Measurements from ENCODE around the gene C1orf87. TPM values are rescaled to one million over a fixed set of nuclear protein-coding genes. Genes with fewer than 3 reads are reported as not detected.

C1orf87 gene
- total RNA-seq, 1 donor from 2014 or later: not detected

DNA sequence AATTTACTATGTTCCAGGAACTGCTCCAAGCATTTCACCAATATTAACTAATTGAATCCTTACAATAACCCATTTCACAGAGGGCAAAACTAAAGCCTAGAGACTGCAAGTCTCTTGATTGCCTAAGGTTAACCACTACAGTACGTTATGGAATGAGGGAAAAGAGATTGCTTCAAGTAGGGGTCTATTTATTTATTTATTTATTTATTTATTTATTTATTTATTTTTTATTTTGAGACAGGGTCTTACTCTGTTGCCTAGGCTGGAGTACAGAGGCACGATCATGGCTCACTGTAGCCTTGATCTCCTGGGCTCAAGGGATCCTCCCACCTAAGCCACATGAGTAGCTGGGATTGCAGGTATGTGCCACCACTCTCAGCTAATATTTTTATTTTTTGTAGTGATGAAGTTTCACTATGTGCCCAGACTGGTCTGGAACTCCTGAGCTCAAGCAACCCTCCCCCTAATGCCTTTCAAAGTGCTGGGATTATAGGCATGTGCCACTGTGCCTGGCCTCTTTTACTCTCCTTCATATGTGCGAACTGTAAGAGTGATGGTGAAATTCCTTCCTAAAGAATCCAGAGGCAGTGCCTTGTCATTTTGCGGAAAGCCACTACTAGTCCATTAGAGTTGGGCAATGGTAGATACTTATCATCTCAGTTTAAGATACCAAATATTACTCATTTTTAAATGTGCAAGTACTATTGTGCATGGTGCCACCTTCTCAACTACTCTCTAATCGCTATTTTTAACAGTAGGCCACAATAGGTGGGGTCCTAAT lies 81.3 kb downstream of the C1orf87 start:
- Mint-ChIP-seq H3K9me3 (no peaks in the 10 kb centered on the region), H3K27me3 (peaks cover 10% of the 10 kb centered on the region), H3K4me3 (no peak overlapping the region), H3K36me3 (ENCODE audit: low read depth) (no peaks in the 10 kb centered on the region), H3K27ac (no peak overlapping the region), H3K4me1 (no peaks in the 10 kb centered on the region)
- POLR2A ChIA-PET: no interaction called here
- TF ChIP-seq, protein P1, sequence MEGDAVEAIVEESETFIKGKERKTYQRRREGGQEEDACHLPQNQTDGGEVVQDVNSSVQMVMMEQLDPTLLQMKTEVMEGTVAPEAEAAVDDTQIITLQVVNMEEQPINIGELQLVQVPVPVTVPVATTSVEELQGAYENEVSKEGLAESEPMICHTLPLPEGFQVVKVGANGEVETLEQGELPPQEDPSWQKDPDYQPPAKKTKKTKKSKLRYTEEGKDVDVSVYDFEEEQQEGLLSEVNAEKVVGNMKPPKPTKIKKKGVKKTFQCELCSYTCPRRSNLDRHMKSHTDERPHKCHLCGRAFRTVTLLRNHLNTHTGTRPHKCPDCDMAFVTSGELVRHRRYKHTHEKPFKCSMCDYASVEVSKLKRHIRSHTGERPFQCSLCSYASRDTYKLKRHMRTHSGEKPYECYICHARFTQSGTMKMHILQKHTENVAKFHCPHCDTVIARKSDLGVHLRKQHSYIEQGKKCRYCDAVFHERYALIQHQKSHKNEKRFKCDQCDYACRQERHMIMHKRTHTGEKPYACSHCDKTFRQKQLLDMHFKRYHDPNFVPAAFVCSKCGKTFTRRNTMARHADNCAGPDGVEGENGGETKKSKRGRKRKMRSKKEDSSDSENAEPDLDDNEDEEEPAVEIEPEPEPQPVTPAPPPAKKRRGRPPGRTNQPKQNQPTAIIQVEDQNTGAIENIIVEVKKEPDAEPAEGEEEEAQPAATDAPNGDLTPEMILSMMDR (IDR thresholded peaks at IDR 0.05): no peak
- DNase-seq: no peak
- no peak for ATAC-seq (ENCODE audit: low read depth)
- CTCF ChIA-PET: no interaction called here
- intact Hi-C loops (cut with micrococcal nuclease): no loop called here

DNA sequence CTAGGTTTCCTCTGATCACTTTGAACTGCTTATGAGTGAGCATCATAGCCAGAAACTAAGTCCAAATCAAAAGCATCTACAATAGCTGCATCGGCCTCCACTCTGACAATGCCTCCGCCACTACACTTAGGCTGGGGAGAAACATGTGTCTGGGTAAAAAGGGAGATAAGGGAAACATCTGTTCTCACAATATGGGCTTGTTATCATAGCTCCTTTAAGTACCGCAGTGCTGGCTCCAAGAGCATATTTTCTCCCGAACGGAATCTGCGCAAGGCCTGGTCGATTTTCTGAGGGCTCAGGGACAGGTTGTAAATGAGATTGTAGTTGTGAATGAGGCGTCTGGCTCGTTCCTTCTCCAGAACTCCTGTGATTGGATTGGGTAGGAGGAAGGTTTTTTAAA lies 83.1 kb downstream of the C1orf87 start:
- TF ChIP-seq, protein P1 (IDR thresholded peaks at IDR 0.05): no peak
- intact Hi-C loops (cut with micrococcal nuclease): no loop called here
- Mint-ChIP-seq H3K4me3 (no peak overlapping the region), H3K9me3 (no peaks in the 10 kb centered on the region), H3K27ac (no peak overlapping the region), H3K27me3 (peaks cover 5% of the 10 kb centered on the region), H3K36me3 (ENCODE audit: low read depth) (no peaks in the 10 kb centered on the region), H3K4me1 (no peaks in the 10 kb centered on the region)
- DNase-seq: no peak
- ATAC-seq (ENCODE audit: low read depth): no peak
- CTCF ChIA-PET: interaction anchor here (0.9 kb wide), 1 partner anchor 19 kb away, joined by 3 read pairs; no protein-coding TSS in a partner anchor
- POLR2A ChIA-PET: no interaction called here

DNA sequence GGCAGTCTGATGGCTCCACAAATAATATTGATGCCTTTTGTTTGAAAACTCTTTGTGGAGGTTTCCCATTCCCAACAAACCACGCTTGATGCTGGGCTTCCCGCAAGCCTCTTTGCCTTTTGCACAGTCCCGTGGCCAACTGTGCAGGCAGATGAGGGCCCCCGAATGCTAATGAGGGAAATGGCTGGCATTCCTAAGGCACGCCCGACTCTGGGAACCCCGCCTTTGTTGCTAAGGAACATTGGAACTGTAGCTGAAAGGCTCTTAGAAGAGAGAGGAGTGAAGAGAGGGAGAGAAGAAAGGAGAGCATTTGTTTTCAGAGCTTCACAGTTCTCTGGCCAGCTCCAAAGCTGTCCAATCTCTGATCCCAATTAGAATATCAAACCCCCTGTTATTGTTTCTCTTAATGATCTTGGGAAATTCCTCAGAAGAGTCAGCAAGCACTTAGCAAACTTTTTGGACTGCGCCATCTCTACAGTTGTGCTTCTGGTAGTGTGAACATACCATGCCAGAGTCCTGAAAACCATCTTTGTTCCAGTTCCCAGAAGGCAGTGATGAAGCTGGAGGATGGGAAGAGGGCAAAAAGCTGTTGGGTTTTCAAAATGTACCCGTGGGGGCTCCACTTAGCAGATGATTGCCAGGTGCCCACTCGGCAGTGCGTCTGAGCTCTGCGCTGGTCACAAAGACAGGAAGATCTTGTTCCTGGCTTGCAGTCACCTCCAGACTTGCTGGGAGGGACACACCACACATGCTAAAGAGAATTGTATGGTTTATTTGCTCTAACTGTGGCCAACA lies 86.9 kb downstream of the C1orf87 start:
- Mint-ChIP-seq H3K27me3 (peaks cover 2% of the 10 kb centered on the region), H3K9me3 (no peaks in the 10 kb centered on the region), H3K4me1 (no peaks in the 10 kb centered on the region), H3K27ac (no peak overlapping the region), H3K36me3 (ENCODE audit: low read depth) (no peaks in the 10 kb centered on the region), H3K4me3 (no peak overlapping the region)
- CTCF ChIA-PET: interaction anchor here (2.1 kb wide), 1 partner anchor 10 kb away, joined by 8 read pairs; no protein-coding TSS in a partner anchor
- intact Hi-C loops (cut with micrococcal nuclease): no loop called here
- no peak for DNase-seq
- POLR2A ChIA-PET: no interaction called here
- TF ChIP-seq, protein P1 (IDR thresholded peaks at IDR 0.05): no peak
- no peak for ATAC-seq (ENCODE audit: low read depth)

DNA sequence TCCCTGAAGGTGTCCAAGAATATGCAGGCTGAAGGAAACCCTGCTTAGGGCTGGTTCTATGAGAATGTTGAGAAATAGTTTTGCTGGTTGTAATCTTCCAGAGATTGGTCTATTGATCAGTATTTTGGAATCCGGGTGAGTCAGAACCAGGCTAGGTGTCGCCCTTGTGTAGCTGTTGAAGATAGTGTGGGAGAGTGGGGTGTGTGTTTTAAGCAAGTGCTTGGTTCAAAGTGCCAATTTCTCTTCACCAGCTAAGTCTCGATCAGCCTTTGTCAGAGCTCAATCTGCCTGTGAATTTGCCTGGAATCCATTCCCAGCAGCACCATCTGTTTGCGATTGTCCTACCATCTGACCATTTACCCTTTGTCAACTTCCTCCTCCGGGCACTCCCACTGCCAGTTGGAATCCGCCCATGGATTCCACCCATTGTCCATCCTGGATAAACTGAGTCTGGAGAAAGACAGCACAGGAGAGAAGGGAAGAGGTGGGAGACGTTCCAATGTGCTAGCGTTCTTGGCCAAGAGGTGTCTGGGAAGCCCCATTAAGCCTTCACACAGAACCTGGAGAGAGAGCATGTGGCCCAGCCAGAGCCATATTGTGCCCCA lies 87.6 kb downstream of the C1orf87 start:
- Mint-ChIP-seq H3K9me3 (no peaks in the 10 kb centered on the region), H3K27me3 (peaks cover 2% of the 10 kb centered on the region), H3K4me1 (no peaks in the 10 kb centered on the region), H3K4me3 (no peak overlapping the region), H3K27ac (no peak overlapping the region), H3K36me3 (ENCODE audit: low read depth) (no peaks in the 10 kb centered on the region)
- DNase-seq: no peak
- ChIA-PET CTCF (interaction anchor here (2.1 kb wide), 1 partner anchor 9 kb away, joined by 8 read pairs; no protein-coding TSS in a partner anchor), POLR2A (no interaction called here)
- intact Hi-C loops (cut with micrococcal nuclease): no loop called here
- TF ChIP-seq, protein P1 (IDR thresholded peaks at IDR 0.05): no peak
- no peak for ATAC-seq (ENCODE audit: low read depth)

DNA sequence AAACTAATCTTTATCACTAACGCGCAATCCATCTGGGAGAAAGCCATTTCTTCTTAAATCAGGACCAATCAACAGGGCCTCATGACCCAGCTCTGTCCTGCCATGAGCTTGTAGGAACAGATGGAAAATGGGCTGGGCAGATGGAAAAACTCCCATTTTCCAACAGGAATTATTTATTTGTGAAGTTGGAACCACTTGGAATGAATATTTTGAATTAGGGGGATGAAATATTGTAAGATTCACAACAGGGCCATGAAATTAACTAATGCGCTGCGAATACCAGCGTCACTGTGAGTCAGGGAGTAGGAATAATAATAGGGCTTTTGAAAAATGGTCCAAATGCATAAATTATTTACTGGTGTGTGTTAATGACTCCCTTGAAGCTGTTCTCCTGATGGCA lies 93.9 kb downstream of the C1orf87 start:
- H3K36me3 Mint-ChIP-seq (ENCODE audit: low read depth): no peaks in the 10 kb centered on the region
- CTCF ChIA-PET: interaction anchor here (1.1 kb wide), 1 partner anchor 8 kb away, joined by 3 read pairs; no protein-coding TSS in a partner anchor
- TF ChIP-seq, protein P1 (IDR thresholded peaks at IDR 0.05): no peak
- no peak for ATAC-seq (ENCODE audit: low read depth)
- POLR2A ChIA-PET: no interaction called here
- H3K27me3 Mint-ChIP-seq: peaks cover 15% of the 10 kb centered on the region
- no peaks in the 10 kb centered on the region for H3K4me1 Mint-ChIP-seq
- no peak for DNase-seq
- no peak overlapping the region for H3K27ac Mint-ChIP-seq
- intact Hi-C loops (cut with micrococcal nuclease): no loop called here
- no peaks in the 10 kb centered on the region for H3K9me3 Mint-ChIP-seq
- H3K4me3 Mint-ChIP-seq: no peak overlapping the region

Measured in activated B cell treated with CpG ODN at 0.5 μM for 24 hours (primary cell).